Limb (tissue), 2 donors: Measurements from ENCODE around the gene DBF4B.

Experiments
- DNase-seq, 2 donors: peaks; one replicate each; pipeline ENCODE4 v3.0.0-alpha.2; 2016; ENCODE audit errors: extremely low spot score in 2 of 2

DBF4B gene

DNA sequence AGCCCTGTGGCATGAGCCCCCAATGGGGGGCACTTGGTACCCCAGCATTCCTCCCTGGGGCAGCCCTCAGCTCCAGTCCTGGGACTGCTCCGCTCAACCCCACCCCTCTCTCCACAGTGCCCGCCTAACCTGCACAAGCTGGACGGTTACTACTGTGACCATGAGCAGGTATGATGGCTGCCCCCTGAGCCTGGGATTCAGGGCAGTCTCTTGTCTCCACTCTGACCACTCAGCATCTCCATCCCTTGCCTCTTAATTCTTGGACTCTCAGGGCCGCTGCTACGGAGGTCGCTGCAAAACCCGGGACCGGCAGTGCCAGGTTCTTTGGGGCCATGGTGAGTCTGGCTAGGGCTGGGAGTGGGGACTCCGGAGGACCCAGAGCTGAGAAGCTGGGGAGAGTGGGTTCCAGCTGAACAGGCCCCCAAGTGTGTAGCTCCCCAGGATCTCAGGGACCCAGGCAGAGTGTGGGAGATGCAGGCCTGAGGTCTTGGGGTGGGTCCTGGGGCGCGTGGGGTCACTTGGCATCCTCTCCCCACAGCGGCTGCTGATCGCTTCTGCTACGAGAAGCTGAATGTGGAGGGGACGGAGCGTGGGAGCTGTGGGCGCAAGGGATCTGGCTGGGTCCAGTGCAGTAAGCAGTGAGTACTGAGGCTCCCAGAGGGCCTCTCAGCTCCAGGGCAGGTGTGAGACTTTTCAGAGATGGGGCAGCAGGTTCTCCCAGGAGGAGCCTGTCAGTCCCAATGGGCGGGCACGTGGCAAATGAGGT is 68.3 kb downstream of the DBF4B start:
- DNase-seq = no peak

DNA sequence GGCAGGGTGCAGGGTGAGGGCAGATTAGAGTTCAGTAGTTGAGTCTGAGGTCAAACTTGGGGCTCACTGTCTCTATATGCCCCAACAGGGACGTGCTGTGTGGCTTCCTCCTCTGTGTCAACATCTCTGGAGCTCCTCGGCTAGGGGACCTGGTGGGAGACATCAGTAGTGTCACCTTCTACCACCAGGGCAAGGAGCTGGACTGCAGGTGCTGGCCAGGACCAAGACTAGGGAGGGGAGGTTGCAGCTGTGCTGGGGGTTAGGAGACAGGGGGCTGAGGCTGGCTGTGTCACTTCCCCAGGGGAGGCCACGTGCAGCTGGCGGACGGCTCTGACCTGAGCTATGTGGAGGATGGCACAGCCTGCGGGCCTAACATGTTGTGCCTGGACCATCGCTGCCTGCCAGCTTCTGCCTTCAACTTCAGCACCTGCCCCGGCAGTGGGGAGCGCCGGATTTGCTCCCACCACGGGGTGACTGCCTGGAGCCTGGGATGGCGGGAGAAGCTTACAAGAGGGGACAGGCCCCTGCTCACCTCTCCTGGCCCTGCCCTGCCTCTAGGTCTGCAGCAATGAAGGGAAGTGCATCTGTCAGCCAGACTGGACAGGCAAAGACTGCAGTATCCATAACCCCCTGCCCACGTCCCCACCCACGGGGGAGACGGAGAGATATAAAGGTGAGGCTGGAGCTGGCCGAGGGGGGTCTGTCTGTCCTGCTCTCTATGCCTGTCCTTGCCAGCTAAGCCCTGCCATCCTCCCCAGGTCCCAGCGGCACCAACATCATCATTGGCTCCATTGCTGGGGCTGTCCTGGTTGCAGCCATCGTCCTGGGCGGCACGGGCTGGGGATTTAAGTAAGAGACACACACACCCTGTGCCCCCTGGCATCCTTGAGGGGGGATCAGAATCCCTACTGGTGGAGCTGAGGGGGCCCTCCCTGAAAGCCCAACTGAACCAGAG is 69.2 kb downstream of the DBF4B start:
- no peak for DNase-seq

DNA sequence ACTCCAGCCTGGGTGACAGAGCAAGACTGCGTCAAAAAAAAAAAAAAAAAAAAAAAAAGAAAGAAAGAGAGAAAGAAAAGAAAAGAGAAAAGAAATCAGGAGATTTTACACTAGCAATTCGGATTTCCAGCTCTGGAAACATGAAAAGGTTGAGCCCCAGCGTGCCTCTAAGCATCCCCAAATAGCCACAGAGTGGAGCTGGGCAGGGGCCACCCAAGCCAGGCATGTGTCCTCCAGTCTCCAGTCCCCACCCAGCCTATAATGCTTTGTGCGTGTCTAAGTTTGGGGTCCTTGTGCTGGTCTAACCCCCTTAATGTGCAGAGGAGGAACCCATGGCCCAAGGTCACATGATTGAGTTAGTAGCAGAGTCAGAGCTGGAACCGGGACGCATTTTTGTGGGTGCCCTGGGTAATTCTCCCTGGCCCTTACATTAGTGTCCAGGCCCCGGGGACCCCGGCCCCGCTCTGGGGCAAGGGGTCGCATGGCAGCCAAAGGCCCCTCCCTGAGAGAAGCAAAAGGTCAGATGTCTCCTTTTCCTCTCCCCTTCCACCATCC is 70.3 kb downstream of the DBF4B start:
- DNase-seq = no peak

DNA sequence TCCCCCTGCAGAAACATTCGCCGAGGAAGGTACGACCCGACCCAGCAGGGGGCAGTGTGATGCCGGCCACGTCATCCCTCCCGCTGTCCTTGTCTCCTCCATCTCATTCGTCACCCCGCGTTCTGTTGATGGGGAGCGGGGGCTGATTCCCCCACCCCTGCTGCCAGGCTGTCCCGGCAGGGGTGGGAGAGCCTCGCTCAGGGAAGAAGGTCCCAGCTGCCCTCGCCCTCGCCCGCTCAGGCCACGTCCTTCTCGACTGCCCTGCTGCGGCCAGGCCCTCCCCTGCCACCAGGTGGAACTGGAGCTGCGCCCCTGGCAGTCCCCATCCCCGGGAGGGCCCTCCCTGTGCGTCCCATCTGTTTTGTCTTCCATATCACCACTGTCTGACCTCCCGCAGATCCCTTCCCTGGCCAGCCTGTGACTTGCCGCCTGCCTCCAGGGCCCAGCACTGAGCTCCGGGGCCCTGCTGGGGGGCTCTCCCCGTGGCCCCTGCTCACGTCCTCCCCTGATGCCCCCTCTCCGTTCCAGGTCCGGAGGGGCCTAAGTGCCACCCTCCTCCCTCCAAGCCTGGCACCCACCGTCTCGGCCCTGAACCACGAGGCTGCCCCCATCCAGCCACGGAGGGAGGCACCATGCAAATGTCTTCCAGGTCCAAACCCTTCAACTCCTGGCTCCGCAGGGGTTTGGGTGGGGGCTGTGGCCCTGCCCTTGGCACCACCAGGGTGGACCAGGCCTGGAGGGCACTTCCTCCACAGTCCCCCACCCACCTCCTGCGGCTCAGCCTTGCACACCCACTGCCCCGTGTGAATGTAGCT is 71.0 kb downstream of the DBF4B start:
- peak; percentile 84 to 90 for DNase-seq

DNA sequence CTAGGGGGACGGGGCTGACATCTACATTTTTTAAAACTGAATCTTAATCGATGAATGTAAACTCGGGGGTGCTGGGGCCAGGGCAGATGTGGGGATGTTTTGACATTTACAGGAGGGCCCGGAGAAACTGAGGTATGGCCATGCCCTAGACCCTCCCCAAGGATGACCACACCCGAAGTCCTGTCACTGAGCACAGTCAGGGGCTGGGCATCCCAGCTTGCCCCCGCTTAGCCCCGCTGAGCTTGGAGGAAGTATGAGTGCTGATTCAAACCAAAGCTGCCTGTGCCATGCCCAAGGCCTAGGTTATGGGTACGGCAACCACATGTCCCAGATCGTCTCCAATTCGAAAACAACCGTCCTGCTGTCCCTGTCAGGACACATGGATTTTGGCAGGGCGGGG is 71.7 kb downstream of the DBF4B start:
- DNase-seq = no peak

DNA sequence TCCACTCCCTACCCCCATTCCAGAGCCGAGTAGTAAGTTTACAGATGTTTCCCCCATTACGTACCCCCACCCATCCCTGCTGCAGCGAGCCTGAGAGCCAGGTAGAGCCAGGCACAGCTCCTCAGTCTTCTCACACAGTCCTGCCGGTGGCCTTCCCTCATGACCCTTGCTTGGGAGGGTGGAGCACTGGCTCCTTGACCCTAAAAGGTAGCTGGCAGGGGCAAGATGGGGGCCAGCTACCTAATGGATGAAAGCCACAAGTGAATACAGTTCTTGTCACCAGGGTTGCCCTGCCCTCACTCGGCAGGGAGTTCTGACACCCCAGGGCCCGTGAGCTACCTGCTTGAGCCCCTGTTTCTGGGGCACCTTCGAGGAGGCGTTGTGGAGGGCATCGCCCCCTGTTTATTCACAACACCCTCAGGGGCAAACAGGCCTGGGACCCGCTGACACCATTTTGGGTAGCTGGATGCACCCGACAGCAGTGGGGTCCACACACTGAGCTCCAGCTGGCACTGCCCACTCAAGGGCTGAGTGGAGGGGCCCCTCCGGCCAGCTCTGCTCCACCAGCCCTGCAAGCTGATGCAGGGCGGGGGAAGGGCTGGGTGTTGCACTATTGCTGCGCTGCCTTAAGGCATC is 72.5 kb downstream of the DBF4B start:
- DNase-seq = no peak

DNA sequence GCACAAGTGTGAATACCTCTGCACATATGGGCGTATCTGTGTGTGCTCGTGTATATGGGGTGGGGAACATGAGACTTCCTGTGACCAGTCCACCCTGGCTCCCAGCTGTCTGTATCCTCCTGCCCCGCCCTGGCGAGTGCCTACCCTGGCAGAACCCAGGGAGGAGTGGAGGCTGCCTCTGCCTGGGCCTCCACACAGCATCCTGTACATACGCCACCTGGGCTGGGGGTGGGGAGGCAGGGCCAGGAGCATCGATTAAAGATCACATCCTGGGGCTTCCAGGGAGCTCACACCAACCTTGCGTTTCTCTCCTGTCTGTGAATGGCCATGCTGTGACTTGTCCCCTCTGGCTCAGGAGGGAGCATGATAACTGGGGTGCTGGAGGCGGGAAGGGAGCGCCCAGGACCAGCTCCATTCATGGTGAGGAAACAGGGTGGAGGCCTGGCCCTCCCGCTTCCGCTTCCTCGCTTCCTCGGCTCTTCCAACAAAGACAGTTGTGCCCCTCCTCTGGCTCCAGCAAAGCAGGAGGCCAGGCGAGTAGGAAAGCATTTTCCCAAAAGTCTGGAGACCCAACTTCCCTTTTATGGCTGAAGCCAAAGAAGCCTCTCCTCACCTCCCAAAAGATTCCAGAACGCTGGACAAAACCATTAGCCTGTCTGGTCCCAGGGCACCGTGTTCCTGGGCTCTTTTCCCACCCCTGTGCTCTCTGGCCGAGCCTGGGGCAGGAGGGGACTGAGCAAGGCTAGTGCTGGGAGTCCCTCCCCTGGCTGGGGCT is 73.3 kb downstream of the DBF4B start:
- peak; percentile 21 to 38 for DNase-seq

DNA sequence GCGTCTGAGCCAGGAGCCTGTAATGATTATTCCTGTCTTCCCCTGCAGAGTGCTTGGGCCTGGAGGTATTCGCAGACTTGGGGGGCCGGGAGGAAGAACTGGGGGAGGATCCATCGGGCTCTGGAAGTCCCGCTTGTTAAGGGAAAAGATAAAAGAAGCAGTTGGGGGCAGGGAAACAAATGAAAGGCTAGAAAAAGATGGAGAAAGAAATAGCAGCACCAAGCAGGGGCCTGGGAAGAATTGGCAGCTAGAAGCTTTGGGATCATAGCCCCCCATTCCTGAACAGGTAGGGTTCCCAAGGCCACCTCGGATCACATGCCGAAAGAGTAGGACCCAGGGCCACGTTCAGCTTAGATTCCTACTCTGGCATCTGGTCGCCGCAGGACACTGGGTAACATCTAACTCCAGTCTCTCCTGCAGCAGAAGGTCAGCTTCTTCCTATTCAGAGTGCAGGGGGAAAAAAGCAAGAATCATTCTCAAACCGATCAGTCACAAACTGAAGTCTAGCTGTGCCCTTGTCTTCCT is 73.9 kb downstream of the DBF4B start:
- DNase-seq = peak in 1 of 2 donors; percentile 22

DNA sequence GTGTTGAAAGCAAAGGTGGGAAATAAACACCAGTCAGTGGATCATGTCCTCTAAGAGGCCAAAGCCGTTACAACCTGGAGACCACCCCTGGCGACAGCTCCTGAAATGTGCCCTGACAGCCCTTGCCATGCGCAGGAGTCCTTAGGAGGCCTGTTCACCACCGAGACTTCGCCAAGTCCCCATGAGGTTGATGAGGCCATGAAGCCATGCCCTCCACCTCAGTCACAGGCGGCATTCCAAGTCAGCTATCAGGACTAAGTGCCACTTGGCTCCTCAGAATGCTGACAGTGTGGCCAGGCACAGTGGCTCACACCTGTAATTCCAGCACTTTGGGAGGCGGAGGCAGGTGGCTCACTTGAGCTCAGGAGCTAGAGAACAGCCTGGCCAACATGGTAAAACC is 77.5 kb downstream of the DBF4B start:
- DNase-seq = no peak

DNA sequence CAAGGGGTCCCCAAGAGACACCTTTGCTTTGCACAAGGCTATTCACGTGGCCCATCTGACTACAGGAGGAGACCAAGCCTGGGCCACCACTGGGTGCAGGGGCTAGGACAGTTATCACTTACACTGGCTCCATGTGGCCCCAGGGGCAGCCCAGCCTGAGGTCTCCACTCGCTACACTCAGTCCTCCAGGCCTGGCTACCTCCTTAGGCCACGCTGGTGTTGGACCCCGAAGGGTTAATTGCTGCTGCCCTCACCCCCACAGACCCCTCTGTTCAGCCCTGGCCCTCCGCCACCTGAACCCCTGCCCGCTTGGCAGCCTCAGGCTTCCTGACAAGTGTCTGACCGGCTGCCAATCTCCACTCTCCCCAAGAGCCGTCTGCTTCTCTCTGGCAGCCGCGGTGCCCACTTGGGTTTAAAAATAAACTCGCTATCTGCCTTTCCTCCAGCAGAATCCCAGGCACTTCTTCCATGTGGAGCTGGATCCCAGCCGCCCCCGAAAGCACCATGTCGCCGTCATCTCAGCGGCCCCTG is 78.2 kb downstream of the DBF4B start:
- no peak for DNase-seq

DNA sequence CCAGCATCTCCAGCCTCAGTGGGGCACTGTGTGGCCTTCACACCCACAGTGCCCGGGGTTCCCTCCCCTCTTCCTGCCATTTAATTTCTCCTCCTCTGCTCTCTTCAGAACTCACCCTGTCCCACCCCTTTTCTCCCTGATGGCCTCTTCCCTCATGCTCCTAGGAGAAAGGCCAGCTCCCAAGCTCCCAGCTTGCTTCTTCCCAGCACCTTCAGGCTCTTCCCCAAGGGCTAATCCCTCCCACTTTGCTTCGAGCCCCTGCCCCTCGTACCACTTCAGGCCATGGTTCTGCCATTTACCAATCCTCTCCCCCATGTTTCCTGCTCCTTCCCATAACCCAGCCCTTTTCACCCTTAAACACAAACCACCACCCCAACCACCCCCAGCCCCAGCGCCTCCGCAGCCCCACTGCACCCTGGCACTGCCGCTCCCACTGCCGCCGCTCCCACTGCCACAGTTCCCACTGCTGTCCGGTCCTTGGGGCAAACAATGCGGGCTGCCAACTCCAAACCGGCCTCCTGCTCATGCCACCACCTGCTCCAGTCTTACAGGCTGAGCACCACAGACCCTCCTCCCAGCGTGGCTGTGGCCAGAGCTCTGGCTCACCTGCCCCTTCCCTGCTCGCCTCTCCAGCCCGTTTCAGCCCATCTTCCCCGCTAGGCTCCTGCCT is 78.9 kb downstream of the DBF4B start:
- DNase-seq = no peak

DNA sequence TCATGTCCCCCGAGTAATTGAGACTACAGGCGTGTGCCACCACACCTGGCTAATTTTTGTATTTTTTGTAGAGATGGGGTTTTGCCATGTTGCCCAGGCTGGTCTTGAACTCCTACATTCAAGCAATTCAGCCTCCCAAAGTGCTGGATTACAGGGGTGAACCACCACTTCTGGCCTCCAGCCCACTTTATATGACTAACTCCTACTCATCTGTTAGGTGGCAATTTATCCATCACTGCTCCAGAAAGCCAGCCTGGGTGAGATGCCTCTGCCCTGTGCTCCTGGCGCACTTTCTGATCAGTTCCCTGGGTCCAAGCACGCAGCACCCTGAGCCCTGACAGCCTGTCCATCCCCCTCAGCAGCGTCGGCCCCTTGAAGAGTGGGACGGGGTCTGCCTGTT is 79.7 kb downstream of the DBF4B start:
- DNase-seq = no peak

DNA sequence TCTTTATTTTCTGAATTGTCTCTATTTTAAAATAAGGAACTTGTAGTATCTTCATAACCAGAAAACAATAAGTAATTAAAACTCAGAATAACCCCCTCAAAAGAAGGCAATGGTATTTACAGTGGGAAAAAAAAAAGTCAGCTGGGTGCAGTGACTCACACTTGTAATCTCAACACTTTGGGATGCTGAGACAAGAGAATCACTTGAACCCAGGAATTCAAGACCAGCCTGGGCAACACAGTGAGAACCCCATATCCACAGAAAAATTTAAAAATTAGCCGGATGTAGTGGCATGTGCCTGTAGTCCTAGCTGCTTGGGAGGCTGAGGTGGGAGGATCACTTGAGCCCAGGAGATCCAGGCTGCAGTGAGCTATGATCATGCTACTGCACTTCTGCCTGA is 83.8 kb downstream of the DBF4B start:
- no peak for DNase-seq

DNA sequence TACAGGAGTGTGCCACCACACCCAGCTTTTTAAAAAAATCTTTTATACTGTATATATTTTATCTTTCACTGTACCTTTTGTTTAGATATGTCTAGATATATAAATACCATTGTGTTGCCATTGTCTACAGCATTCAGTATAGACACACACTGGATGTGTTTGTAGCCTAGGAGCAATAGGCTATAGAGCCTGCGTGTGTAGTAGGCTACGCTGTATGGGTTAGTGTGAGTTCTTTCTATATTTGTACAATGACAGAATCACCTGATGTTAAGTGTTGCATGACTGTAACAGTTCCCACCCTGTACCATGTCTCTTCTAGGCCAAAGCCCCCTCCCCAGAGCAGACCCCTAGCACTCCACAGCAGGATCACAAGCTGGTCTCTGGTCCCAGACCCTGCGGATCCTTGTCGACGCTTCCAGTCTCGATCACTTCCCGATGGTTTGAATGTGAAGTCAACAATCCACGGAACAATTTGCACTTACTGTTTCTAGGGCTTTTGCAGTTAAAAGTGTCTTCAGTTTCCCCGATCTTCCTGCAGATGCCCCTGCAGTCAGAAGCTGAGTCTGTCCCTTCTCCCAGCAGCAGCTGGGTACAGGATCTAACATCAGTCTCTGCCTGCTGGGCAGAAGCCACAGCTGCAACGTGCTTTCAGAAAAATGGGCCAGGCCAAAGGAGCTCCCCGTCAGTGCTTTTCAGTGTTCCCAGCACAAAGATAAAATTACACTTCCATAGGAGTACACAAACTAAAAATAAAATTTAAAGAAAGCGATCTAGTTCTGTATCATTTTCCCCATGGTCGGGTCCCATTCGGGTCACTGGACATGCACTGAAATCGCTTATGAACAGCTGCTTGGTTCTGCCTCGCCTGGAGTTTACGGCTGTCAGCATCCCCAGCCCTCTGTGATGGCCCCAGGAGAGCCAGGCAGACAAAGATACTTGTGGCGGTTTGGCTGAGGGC is 85.7 kb downstream of the DBF4B start:
- peak; percentile 42 to 46 for DNase-seq

DNA sequence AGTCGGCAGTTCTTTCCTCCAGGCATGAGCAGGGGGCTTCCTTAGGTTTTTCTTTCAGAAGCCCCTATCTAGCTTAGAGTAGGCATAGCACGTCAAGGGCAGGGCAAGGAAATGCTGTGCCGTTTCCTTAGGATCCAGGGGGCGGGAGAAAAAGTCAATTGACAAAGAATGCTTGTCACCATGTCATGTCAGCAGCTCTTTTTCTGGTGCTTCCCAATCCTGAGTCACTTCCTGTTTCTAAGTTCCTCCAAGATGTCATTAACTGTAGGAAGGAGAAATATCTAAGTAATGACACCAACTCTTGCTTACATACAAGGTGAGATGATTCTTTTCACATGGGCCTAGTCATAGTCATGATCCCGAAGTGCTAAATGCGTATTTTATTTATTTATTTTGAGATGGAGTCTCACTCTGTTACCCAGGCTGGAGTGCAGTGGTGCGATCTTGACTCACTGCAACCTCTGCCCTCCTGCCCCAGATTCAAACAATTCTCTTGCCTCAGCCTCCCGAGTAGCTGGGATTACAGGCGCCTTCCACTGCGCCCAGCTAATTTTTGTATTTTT is 86.5 kb downstream of the DBF4B start:
- no peak for DNase-seq

DNA sequence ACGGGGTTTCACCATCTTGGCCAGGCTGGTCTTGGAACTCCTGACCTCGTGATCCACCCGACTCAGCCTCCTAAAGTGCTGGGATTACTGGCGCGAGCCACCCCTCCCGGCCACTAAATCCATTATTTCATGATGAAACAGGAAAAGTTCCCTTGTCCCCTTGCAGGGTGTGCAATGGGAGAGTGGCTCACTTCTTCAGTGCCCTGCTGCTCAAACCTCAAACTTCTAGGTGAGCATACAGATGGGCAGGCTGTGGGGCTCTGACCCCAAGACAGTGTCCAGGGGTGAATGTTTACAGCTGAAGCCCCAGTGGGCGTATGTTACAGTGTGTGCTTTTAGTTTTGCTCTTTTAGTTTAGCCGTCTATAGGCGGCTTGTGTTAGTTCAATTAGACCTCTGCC is 87.0 kb downstream of the DBF4B start:
- DNase-seq = no peak

DNA sequence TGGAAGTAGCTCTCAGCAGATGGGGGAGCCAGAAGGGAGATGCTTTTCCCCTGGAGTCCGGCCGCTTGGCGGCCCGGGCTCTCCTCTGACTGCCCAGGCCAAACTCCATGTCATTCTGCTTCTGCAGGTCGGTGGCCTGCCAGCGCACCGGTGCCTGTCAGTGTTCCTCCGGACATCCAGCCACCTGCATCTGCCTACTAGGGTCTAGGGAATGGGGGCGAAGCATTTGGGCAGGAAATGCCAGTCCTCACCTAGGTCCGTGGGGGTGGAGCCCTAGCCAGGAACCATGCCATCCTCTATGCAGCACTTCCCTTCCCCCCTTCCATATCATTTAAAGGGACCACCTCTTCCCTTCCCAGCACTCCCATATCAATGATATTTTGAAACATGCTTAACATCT is 87.5 kb downstream of the DBF4B start:
- no peak for DNase-seq

DNA sequence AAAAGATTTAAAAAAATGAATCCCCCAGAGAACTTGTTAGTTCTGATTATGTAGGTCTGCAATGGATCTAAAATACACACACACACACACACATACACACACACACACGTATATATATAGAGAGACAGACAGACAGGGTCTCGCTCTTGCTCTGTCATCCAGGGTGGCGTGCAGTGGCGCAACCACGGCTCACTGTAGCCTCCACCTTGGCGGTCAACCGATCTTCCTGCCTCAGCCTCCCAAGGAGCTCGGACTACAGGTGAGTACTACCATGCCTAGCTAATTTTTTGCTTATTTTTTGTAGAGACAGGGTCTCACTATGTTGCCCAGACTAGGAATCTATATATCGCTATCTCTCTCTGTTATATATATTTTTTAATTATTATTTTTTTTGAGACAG is 88.3 kb downstream of the DBF4B start:
- no peak for DNase-seq
